GM21825 (cell line): Measurements from ENCODE around the gene RETREG1.

Experiments used
- ATAC-seq: cut with Tn5 transposase; IDR thresholded peaks from one replicate; pipeline ENCODE4 v1.9.1; 2021; ENCODE audit warnings: mild to moderate bottlenecking, moderate library complexity; ENCODE audit not compliant: unreplicated experiment

The RETREG1 gene

DNA sequence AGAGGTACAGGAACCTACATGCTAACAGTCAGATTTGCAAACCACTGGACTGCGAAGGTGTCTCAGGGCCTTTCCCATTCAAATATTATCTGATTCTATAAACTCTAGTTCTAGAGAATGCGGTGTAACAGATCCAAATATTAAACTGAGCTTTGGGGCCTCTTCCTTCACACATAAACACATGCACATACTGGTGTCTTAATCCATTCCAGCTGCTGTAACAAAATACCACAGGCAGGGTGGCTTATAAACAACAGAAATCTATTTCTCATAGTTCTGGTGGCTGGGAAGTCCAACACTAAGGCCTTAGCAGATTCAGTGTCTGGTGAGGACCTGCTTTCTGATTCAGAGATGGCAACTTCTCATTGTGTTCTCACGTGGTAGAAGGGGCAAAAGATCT lies 30.2 kb downstream of the RETREG1 start:
- ATAC-seq = no peak

DNA sequence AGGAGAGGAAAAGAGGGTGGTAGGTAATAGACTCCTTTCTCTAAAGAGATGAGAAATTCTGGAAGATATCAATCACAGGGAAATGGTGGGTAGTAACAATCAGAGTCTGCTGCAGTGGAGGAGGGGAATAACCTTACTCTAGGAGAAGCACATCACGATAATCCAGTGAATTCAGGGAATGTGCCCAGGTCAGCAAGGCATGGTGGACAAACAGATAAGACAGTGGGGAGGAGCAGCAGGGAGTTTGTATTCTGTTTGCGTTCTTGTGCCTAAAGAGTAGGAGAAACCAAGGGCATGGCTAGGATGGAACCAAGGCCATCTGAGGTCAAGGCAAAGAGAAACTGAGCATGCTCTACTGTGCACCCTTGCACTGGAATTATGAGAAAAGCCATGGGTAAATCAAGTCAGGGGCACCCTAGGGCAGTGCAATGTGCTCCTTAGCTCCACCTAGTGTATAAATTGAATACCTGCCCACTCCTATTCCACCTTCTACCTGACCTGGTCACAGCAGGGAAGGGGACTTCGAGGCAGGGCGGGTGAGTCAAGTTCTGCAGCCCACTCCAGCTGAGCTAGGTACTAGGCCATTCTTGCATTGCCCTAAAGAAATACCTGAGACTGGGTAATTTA lies 31.6 kb downstream of the RETREG1 start:
- no peak for ATAC-seq

DNA sequence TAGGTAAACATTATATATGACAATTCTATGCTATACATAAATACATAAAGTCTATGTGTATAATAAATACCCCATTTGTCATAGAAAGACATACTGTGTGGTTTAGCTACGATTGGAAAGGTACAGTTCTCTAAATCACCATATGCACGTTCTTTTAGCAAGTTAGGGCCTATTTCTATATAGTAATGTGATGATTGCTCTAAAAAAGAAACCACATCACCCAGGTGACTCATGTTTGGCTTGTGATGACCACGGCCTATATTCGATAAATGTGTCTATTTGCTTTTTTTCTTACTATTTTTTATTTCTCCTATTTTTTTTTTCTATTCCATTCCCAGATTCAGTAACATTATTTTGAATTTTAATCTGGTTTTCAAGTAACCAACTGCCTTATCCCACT lies 34.7 kb downstream of the RETREG1 start:
- no peak for ATAC-seq

DNA sequence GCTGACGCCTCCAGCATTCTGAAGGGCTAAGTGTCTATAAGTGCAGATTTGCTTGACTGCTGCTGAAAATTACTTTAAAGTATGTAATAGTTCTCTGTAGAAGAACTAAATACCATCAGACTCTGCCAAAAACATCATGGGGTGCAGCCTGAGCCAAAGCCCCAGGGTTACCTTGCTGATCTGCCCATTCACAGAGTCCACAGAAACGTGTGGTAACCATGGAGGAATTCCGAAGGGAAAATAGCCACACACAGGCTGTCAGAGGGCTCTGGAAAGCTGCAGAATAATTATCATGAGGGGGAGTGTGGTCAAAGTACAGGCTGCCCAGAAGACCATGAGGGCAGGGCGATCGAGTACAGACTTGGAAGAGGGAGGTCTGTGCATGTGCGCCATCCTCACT lies 36.4 kb downstream of the RETREG1 start:
- no peak for ATAC-seq

DNA sequence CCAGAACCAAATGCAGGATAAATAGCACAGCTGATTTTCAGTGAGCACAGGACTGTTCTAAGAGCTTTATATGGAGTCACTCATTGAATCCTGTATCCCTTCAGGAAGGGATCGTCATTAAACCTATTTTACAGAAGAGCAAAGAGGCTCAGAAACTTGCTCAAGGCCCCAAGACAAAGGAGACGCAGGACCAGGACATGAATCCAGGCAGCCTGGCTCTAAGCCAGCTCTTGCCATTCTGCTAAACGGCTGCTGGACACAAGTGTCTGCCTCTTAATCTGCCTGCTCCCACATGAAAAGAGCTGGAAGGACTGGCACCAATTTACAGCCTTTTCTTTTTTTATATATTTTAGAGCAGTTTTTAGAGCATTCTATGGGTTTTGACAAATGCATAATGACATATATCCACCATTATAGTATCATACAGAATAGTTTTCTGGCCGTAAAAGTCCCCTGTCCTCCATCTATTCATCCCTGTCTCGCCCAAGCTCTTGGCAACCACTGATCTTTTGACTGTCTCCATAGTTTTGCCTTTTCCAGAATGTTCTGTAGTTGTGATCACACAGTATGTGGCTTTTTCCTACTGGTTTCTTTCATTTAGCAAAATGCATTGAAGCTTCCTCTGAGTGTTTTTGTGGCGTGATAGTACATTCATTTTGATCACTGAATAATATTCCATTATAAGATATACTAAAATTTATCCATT lies 37.5 kb downstream of the RETREG1 start:
- no peak for ATAC-seq

DNA sequence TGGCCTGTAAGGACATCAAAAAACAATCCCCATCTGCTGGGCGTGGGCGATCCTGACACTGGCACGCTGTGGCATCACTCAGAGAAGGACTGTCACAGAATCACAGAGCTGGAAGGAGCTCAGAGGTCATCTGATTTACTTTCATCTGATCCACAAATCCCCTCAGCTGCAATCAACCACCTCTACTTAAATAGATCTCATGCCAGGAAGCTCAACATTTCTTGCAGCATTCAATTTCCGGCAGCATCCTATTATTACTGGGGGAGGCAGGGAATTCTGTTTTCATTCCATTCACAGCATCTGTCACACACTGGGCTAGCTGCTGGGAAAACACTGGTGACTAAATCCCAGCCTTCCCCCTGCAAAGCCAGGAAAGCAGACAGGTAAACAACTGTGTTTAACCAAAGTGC lies 38.3 kb downstream of the RETREG1 start:
- no peak for ATAC-seq

DNA sequence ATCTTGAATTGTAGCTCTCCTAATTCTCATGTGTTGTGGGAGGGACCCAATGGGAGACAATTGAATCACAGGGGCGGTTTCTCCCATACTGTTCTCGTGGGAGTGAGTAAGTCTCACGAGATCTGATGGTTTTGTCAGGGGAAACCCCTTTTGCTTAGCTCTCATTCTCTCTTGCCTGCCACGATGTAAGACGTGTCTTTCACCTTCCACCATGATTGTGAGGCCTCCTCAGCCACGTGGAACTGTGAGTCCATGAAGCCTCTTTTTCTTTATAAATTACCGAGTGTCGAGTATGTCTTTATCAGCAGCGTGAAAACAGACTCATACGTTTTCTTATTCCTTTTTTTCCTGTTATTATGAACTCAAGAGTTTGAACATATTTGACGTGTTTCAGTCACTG lies 39.1 kb downstream of the RETREG1 start:
- no peak for ATAC-seq

DNA sequence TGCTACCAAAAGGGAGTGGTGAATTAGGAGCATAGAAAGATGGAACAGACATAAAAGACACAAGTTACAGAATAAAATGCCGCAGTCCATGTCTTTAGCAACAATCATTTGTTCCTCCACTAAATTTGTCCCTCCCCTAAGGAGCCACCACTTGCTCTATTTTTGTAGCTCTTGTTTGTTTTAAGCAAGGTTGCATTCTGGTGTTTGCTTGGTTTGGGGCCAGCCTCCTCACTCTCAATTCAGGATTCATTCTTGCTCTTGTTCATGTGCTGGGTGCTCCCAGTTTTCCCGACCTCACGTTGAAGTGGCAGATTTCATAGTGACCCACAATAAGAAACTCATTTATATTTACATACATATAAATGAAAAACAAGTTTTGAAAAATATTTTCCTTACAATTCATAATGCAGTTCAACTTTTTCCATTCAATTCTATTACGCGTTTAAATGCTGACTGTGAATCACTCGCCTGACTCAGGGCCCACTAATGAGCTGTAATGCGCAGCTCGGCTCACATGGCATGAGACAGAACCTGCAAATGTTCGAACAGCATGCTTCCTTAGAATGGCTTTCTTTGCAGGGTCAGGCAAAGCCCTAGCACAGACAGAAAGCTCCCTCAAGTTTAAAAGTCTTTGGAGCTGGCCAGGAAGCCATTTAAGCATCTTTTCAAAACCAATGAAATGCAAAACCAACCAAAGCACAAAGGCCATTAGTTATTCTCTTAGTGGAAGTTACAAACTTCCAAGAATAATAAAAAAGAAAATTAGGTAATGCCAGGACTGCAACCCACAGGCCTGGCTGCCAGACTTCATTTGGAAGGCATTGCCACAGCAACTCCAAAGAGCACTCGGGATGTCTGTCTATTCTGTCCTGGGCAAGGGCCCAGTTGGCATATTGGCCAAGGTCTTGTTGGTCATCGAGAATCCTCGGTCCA lies 41.7 kb downstream of the RETREG1 start:
- no peak for ATAC-seq

DNA sequence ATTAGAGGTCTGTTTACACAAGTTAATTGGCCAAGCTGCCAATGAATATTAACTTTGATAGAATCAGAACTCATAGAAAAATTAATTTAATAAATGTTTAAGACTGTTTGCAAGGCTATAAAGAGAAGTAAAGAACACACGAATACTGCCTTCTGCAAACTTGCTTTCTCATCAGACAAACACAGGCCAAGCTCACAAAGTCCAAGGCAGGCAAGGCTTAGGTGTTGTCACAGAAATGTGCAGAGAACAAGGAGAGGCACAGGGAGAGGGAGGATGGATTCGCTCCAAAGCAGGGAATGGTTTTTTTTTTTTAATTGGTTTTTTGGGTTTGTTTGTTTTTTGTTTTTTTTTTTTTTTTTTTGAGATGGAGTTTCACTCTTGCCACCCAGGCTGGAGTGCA lies 43.4 kb downstream of the RETREG1 start:
- no peak for ATAC-seq

DNA sequence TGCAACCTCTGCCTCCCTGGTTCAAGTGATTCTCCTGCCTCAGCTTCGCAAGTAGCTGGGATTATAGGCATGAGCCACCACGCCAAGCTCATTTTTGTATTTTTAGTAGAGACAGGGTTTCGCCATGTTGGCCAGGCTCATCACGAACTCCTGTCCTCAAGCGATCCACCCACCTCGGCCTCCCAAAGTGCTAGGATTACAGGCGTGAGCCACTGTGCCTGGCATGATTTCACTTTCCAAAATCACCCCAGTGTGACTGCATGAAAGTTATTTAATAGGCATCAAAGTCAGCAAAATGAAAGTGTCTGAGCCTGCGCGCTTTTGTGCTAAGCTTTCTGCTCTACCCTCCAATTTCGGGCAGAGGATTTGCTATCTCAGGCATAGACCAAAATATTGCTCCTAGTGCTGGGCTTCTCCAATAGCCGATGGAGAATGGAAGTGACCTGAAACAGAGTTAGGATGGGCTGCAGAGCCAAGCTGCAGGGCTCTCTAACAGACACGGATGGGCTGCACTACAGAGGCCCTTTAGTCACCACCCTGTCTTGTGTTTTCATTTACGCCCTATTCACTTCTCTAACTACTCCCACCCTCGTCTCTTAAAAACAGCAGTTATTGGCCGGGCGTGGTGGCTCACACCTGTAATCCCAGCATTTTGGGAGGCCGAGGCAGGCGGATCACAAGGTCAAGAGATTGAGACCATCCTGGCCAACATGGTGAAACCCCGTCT lies 44.3 kb downstream of the RETREG1 start:
- no peak for ATAC-seq

DNA sequence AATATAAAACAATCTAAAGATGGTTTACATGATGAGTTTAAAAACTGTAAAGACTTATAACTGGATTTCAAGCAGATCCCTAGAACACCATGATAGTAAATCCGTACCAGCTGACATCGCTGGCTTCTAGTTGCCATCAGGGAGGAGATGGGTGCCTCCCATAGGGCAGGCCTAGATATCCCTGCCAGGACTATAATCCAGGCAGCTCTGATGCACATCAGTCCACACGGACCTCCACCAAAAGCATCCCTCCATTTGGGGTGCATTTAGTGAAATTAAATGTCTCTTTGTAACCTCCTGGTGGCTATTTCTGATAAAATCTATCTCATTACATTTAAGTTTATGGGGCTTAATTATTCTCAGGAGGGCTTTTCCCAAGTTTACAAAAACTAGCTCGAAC lies 45.8 kb downstream of the RETREG1 start:
- no peak for ATAC-seq

DNA sequence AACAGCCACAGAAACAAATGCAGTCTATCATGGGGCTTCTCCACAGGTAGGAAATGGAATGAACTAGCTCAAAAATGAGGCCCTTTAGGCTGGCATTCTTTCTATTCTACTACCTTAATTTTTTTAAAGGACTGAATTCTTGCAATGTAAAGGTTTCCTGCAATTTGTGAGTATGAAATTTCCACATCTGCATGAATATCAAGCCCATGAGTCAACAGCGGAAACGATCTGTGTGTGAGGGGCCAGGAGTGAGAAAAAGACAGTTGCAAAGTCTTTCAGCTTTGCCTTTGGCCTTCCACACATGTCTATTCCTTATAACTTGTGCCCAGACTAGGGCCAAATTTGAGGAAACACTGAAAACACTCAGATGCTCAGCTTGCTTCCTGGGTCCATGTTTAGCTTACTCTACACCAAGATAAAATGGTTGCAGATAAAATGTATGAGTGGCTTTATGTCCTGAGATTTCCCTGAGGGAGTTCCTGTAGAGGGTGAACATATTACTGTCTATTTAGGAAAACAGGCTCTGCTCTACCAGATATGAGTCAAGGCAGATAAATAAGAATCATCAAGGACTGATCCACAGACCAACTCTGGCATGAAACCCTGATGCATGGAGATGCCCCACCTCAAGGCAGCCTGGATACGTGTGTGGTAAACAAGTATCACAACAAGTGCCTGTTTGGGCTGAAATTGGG lies 46.5 kb downstream of the RETREG1 start:
- no peak for ATAC-seq

DNA sequence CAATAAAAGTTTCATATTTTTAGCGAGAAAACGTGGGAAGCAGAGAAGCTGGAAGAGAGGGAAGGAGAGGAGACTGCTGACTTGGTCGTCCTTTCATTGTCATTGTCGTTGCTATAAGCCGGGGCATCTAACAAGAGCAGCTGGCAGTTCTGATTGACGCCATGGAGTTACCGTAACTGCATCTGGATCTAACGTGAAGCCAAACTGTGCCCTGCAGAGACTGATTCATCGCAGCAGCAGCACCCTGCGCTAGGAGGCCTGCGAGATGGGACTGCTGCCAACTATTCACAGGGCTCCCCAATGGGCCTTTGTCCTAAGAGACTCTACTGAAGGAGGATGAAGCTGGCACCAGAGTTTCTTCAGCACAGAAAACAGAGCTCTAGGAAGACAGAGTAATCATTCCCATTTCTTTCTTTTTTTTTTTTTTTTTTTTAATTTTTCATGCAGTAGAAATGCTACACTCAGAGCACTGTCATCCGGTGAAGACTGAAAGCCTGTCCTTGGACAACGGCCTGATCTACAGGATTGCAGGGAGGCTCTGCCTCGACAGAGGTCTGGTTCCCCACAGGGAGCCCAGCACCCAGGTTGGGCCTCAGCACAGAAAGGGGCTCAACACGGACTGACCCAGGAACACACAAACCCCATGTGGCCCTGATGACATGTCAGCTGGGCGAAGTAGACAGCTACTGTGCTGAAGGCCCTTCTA lies 47.8 kb downstream of the RETREG1 start:
- no peak for ATAC-seq

DNA sequence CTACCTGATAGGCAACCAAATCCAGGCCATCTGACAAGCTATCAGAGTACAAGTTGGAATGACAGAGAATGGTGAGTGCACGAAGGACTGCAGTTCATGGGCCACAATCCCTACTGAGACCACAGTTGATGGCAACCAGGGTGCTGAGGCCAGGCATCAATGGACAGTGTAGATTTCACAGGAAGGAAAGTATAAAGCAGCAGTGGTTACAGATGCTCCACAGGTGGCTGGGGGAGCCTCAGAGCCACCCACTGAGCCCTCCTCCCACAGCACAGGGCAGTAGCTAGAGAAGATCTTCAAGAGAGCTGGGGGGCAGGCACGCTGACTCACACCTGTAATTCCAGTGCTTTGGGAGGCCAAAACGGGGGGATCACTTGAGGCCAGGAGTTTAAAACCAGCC lies 49.4 kb downstream of the RETREG1 start:
- ATAC-seq = no peak

DNA sequence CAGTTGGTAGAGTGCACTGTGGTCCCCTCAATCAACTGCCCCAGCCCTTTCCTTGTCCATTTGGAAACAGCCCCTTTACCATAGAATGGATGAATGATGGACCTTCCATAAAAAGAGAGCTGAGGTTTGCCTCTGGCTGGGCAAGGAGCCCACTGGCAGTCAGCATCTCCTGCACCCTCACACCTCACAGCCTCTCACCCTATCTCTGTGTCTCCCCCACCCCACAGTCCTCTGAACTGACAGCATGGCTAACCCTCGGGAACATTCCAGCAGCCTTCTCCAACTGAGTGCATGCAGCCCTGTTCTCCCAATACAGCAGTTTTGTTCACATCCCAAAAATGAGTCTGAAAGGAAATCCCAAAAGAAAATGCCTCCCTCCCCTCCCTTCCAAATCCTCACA lies 51.7 kb downstream of the RETREG1 start:
- no peak for ATAC-seq

DNA sequence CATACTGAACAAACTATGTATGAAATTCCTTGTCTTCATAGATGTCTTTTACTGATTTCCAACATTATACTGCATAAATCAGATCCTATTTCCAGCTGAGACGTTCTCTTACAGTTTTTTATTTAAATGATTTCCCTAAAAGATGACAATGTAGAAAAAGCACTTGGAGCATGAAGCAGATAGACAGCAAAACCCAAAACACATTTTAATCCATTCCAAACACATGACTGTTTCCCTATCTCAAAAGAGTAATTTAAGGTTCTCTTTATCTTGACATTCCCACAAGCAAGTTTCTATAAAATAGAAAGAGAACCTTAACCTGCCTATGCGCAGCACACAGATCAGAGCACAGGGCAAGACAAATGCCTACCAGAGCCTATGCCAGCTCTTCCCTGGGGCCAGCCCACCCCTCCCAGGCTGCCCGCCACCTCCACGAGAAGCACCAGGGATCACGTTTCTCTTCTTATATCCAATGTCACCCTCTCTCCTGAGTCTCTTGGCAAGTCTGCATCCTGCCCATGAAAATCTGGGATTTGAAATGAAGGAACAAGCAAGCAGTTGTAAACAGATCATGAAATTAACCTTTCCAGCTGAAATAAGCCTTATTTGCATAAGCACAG lies 52.4 kb downstream of the RETREG1 start:
- no peak for ATAC-seq

DNA sequence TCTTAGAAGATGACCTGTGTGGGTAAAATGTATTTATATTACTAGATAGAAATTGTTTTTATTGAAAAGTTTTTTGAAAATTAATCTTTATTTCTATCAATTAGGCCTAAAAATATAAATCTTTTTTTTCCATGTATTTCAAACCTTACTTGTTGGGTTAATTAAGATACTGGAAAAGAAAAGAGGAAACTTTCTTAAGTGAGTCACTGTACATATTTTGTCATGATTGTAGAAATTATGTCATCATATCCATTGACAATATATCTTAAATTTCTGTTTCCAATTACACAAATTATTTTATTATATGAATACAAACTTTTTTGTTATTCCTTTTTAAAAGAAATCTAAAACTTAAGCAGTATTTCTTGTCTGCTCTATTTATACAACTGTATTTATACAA lies 53.1 kb downstream of the RETREG1 start:
- no peak for ATAC-seq

DNA sequence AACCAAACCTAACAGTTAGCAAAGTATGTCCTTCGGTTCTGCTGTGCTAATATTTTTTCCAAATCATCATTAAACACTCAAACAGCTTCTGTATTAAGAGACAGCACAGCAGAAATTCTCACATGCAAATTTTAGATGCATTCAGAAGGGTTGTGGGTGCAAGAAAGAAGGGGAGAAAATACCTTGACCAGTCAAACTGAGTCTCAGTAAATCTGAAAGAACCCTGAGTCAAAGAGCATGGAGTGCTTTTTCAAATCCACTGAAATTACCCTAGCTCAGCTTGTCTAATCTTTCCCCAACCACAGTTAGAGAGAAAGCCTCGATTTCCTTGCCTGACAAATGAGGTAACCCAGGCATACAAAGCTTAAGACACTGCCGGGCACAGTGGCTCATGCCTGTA lies 55.1 kb downstream of the RETREG1 start:
- ATAC-seq = no peak

DNA sequence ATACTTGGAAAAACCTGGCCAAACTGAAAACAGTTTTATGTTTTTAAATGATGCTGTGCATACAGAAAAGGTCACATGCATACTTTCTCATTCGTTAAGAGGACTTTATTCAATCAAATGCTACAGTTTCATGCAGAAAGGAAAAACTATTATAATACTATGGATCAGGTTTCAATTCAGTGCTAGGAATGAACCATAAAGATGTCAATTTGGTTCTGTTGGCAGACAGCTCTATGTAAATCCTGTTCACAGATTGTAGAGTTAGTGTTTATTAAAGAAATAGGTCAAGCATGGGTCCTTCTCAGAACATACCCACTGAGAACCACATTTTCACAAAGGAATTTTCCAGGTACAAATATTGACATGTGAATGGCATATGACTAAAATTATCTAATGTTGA lies 57.1 kb downstream of the RETREG1 start:
- no peak for ATAC-seq
